Stimulated activated CD4-positive, alpha-beta T cell treated with anti-CD3 and anti-CD28 coated beads, Interleukin-1b, Interleukin-23, amount 100 ng/mL, for 1 hour (primary cell): ENCODE measurements around the gene RNU6-7.

ENCODE experiments used
- DNase-seq, 2 donors: peaks; one replicate each; pipeline ENCODE4 v3.0.0-alpha.2; 2020; ENCODE audit warnings: low read depth in 2 of 2

The RNU6-7 gene

DNA sequence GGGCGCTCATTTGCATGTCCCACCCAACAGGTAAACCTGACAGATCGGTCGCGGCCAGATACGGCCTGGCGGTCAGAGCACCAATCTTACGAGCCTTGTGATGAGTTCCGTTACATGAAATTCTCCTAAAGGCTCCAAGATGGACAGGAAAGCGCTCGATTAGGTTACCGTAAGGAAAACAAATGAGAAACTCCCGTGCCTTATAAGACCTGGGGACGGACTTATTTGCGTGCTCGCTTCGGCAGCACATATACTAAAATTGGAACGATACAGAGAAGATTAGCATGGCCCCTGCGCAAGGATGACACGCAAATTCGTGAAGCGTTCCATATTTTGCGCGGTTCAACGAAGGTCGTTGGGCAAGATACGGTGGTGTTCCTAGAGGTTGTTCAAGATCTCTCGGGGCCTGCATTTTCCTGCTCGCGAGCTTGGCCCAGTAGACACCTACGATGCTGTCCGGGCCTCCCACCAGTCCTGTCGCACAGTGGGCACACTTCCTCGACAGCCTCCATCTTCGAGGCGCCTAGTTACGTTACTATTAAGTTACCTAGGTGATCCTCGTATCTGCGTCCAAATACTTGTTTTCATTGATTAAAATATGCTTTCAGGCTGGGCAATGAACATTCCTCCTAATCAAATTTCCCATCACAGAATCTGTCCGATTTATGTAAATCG is at the start of gene RNU6-7:
Gene RNU6-7 (plus strand): TSS at position 230 of the 675 bp plus-strand sequence.
- peak in 1 of 2 donors; percentile 39 for DNase-seq

- no peak for DNase-seq
Measured at GRCh38 chr14:32166029-32166428, 35.8 kb upstream of the RNU6-7 start.

DNA sequence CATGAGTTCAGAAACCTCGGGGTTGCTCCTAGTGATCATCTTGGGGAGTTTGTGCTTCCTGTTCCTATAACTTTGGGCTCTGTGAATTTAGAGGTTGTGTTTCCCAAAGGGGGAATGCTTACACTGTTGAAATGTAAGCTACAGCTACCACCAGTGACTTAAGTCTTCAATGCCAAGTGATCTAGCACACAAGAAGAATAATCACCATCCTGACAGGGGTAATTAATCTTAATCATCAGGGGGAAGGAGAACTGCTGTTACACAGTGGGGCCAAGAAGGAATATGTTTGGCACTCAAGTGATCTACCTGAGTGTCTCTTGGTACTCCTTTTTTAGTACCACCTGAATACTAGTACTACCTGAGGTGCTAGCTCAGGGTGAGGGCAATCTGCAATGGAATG is 34.9 kb upstream of the RNU6-7 start:
- DNase-seq: no peak

DNA sequence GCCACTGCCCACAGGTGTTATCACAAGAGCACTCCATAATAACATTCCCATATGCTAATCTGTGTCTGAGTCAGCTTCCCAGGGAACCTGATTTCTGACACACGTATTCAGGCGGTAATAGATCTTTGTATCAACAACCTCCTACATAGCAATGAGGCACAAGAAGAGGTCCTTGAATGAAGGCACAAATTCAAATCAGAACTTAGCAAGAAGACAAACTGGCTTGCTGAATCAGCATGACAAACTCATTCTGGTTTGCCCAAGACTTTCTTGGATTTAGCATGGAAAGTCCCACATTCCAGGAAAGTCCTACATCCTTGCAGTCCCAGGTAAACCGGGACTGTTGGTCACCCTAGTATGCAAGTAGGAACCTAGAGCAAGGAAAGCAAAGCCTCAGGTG is 33.9 kb upstream of the RNU6-7 start:
- DNase-seq: no peak

- DNase-seq: no peak
Measured at GRCh38 chr14:32169191-32169590, 32.7 kb upstream of the RNU6-7 start.

- no peak for DNase-seq
Measured at GRCh38 chr14:32171469-32171868, 30.4 kb upstream of the RNU6-7 start.

- no peak for DNase-seq
Measured at GRCh38 chr14:32183151-32184058, 18.4 kb upstream of the RNU6-7 start.

GRCh38 chr14:32185097-32185496 is 16.7 kb upstream of the RNU6-7 start:
- no peak for DNase-seq

GRCh38 chr14:32186248-32186647 is 15.6 kb upstream of the RNU6-7 start:
- no peak for DNase-seq

GRCh38 chr14:32189811-32190210 is 12.0 kb upstream of the RNU6-7 start:
- no peak for DNase-seq

GRCh38 chr14:32190673-32191072 is 11.2 kb upstream of the RNU6-7 start:
- no peak for DNase-seq

GRCh38 chr14:32192712-32193373 is 9.0 kb upstream of the RNU6-7 start:
- no peak for DNase-seq

DNA sequence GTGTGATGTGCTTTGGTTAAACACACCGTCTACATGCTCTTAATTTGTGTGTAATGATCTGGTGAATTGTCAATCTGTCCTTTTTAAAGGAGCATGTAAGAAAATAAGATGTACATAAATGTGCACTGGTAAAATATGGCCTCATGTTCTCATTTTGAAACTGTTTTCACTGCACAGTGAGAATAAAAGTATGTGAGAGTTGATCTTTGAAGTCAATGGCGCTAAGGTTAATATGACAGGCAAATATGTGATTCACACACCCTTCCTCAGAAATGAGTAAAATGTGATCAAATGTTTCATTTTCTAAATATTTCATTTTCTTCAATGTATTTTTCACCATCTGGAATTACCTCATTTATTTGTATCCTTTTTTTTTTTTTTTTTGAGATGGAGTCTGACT is 8.3 kb upstream of the RNU6-7 start:
- no peak for DNase-seq

GRCh38 chr14:32195636-32196035 is 6.2 kb upstream of the RNU6-7 start:
- no peak for DNase-seq

- DNase-seq: no peak
Measured at GRCh38 chr14:32197919-32198318, 3.9 kb upstream of the RNU6-7 start.

GRCh38 chr14:32200368-32201192 is 1.3 kb upstream of the RNU6-7 start:
- no peak for DNase-seq

GRCh38 chr14:32201193-32201815 is 541 bp upstream of the RNU6-7 start:
- DNase-seq: peak; percentile 34 to 45

DNA sequence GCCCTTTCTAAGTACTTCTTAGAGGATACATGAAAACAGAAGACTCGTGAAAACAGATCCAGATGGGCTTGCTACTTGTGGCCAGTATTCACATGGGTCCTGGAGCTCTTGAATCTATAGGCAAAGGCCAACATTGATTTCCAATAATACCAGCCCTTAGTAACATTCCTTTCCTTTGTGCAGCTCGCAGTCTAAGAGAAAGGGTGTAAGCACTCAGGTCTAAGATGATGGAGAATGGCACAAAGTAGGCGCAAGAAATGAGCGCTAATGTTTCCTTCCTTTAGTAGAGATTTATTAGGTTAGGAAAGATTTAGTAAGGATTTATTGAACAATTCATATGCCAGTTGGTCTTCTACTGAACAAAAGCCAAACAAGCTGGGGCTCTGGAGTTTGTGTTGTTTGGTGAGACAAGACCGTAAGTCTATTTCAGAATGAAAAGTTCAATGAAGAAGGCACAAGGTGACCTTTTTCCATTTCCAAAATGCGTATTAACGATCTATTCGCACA is 699 bp downstream of the RNU6-7 start:
- DNase-seq: no peak

DNA sequence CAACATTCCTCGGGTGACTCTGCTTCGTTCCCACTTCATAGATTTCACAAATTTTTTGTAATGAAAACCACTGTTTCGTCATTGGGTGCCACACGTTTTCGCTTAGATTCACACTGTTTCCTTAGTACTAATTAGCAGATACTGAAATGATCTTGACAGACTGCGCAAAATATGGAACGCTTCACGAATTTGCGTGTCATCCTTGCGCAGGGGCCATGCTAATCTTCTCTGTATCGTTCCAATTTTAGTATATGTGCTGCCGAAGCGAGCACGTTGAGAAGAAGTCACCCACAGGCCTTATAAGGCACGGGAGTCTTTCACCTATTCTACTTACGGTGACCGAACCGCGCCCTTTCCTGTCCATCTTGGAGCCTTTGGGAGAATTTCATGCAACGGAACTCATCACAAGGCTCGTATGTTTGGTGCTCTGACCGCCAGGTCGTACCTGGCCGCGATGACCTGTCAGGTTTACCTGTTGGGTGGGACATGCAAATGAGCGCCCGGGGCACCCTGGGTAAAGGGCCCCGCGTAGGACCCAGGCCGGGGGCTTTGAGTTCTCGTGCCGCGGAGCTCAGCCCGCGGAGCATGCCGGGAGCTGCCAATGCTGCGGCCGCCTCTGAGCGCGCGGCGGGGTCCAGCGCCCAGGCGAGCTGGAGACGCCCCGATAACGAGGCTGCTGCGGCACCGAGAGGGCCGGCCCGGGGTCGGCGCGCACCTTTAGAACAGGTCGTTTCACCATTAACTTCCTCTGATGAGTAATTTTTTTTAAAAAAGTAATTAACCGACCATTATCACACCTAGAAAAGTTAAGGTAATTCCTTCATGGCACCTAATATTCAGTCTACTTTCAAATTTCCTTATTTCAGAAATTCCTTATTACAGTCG is 1.4 kb downstream of the RNU6-7 start, which contains the start of gene RNU6-8:
Gene RNU6-8 (minus strand): TSS at position 272 of the 885 bp plus-strand sequence.
- DNase-seq: peak; percentile 76 to 78

DNA sequence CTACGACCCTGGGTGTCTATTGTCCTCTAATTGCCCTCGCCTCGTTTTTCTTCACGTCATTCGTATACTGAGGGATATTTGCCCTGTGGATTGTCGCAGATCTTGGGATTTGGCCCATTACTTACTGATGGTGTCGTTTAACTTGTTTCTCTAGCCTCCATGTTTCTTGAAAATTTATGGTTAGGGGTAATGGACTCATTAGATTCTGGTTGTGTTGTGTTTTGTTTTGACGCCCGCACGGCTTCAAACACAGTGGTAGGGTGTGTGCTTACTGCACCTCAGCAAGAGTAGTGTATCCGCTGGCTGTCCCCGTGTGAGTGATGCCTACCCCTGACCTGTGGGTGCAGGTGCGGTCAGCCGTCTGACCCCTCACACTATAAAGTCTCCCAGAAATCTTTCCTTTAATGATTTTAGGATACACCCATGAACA is 2.1 kb downstream of the RNU6-7 start:
- no peak for DNase-seq
